ENCODE measurements around the gene RPTOR. TPM values are rescaled to one million over a fixed set of nuclear protein-coding genes. Genes with fewer than 3 reads are reported as not detected.

RPTOR gene
- total RNA-seq, 1 experiment from 2014 or later = 46.2 TPM

DNA sequence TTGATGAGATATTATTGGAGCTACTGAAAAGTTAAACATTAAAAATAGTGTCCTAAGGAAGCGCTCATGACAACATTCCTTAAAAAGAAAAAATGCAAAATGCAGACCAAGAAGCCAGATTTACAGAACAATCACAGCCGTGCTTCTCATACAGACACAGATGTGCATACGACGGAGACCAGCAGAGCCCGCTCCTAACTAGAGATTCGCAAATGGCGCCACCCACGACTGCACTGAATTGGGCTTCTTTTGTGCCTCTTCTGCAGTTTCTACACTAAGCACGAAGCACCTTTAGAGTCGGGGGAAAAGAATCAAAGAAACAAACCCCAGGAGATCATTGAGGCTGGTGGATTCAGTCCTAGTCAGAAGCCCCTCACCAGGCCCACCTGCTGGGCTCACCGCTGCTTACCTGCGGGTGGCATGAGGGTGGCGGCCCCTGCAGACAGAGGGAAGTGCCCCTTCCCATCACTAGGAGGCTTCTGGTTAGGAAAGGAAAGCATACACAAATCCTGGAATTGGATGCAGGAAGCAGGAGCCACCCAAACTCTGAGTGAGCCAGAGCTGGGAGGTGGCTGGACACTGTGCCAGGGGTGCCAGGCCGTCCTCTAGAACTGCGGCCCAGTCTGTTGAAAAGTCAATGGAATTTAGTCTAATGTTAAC, 382.1 kb downstream of the RPTOR start:
- Histone ChIP-seq H4K20me1 (ENCODE audit: low read length) (no peaks in the 10 kb centered on the region), H3K27me3 (ENCODE audit: low read length) (no peaks in the 10 kb centered on the region), H3K4me3 (ENCODE audit: low read length) (no peak overlapping the region), H3K4me1 (ENCODE audit: insufficient read depth, low read length) (no peaks in the 10 kb centered on the region), H3K9me2 (replicated peaks; ENCODE audit: low read length) (no peaks in the 10 kb centered on the region), H3K36me3 (ENCODE audit: low read depth, low read length) (peaks cover 3% of the 10 kb centered on the region), H3K79me2 (ENCODE audit: low read length) (no peaks in the 10 kb centered on the region), H3K4me2 (ENCODE audit: low read length) (no peak overlapping the region), H3K9me3 (ENCODE audit: low read length) (no peaks in the 10 kb centered on the region), H2AFZ (ENCODE audit: low read length) (no peak overlapping the region), H3F3A (ENCODE audit: low read length, unreplicated experiment) (no peaks in the 10 kb centered on the region), H3K9ac (ENCODE audit: low read length) (no peak overlapping the region), H3K27ac (ENCODE audit: low read length) (no peak overlapping the region)
- intact Hi-C loops (cut with micrococcal nuclease) = no loop called here
- POLR2A ChIA-PET (ENCODE audit: unreplicated experiment) = no interaction called here
- no peak for TF ChIP-seq EZH2phosphoT487 (IDR thresholded peaks at IDR 0.05; ENCODE audit: borderline replicate concordance, low read length)
- TF ChIP-seq, protein P1, sequence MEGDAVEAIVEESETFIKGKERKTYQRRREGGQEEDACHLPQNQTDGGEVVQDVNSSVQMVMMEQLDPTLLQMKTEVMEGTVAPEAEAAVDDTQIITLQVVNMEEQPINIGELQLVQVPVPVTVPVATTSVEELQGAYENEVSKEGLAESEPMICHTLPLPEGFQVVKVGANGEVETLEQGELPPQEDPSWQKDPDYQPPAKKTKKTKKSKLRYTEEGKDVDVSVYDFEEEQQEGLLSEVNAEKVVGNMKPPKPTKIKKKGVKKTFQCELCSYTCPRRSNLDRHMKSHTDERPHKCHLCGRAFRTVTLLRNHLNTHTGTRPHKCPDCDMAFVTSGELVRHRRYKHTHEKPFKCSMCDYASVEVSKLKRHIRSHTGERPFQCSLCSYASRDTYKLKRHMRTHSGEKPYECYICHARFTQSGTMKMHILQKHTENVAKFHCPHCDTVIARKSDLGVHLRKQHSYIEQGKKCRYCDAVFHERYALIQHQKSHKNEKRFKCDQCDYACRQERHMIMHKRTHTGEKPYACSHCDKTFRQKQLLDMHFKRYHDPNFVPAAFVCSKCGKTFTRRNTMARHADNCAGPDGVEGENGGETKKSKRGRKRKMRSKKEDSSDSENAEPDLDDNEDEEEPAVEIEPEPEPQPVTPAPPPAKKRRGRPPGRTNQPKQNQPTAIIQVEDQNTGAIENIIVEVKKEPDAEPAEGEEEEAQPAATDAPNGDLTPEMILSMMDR (conservative IDR thresholded peaks at IDR 0.05; ENCODE audit: low read depth, low read length) = peak; percentile 40; the same call in 1 of the 2 replicates
- no peak for TF ChIP-seq EZH2 (IDR thresholded peaks at IDR 0.05; ENCODE audit: low read length, unreplicated experiment)
- no TSS peak for BruUV-seq (replicated peaks)
- CTCF ChIA-PET = no interaction called here
- ATAC-seq (no peak), DNase-seq (no peak)

DNA sequence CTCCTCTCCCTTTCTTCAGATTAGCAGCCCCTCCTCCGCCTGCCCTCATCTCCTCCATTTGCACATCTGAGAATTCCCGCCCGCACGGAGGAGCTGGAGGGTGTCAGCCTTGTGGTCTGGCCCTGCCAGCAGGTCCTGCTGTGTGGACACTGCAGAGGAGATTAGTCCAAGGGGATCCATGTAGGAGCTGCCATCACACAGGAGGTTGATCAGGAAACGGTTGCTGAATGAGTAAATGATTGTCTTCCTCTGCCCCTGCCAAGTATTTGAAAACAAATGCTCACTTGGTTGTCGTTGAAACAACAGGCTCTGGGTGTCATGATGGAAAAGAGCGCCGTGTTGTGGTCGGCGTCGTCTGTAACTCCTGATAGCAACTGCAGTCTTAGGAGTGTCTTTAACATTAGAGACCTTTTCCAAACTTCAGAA, 383.2 kb downstream of the RPTOR start:
- no peak overlapping the region for H3K9ac ChIP-seq (ENCODE audit: low read length)

GRCh38 chr17:80929449-80929848, 384.8 kb downstream of the RPTOR start:
- H2AFZ ChIP-seq (ENCODE audit: low read length) = no peak overlapping the region
- no peaks in the 10 kb centered on the region for H3K27me3 ChIP-seq (ENCODE audit: low read length)
- no peaks in the 10 kb centered on the region for H3K4me1 ChIP-seq (ENCODE audit: insufficient read depth, low read length)
- CTCF ChIA-PET = no interaction called here
- no TSS peak for BruUV-seq (replicated peaks)
- H3K79me2 ChIP-seq (ENCODE audit: low read length) = no peaks in the 10 kb centered on the region
- no peaks in the 10 kb centered on the region for H3F3A ChIP-seq (ENCODE audit: low read length, unreplicated experiment)
- ATAC-seq (no peak), DNase-seq (no peak)
- TF ChIP-seq, protein P1 (conservative IDR thresholded peaks at IDR 0.05; ENCODE audit: low read depth, low read length) = no peak
- no peak for TF ChIP-seq EZH2phosphoT487 (IDR thresholded peaks at IDR 0.05; ENCODE audit: borderline replicate concordance, low read length)
- TF ChIP-seq EZH2 (IDR thresholded peaks at IDR 0.05; ENCODE audit: low read length, unreplicated experiment) = no peak
- no peaks in the 10 kb centered on the region for H4K20me1 ChIP-seq (ENCODE audit: low read length)
- H3K4me3 ChIP-seq (ENCODE audit: low read length) = no peak overlapping the region
- H3K4me2 ChIP-seq (ENCODE audit: low read length) = no peak overlapping the region
- no peak overlapping the region for H3K9ac ChIP-seq (ENCODE audit: low read length)
- intact Hi-C loops (cut with micrococcal nuclease) = no loop called here
- H3K27ac ChIP-seq (ENCODE audit: low read length) = no peak overlapping the region
- no peaks in the 10 kb centered on the region for H3K9me2 ChIP-seq (replicated peaks; ENCODE audit: low read length)
- H3K9me3 ChIP-seq (ENCODE audit: low read length) = no peaks in the 10 kb centered on the region
- POLR2A ChIA-PET (ENCODE audit: unreplicated experiment) = no interaction called here
- peaks cover 3% of the 10 kb centered on the region for H3K36me3 ChIP-seq (ENCODE audit: low read depth, low read length)

More for the DNA sequence above, 383.2 kb downstream of the RPTOR start:
- DNase-seq (no peak), ATAC-seq (no peak)
- Histone ChIP-seq H3K9me3 (ENCODE audit: low read length) (no peaks in the 10 kb centered on the region), H3K4me3 (ENCODE audit: low read length) (no peak overlapping the region), H3K27me3 (ENCODE audit: low read length) (no peaks in the 10 kb centered on the region), H4K20me1 (ENCODE audit: low read length) (no peaks in the 10 kb centered on the region), H3K4me1 (ENCODE audit: insufficient read depth, low read length) (no peaks in the 10 kb centered on the region), H3K9me2 (replicated peaks; ENCODE audit: low read length) (no peaks in the 10 kb centered on the region), H3K36me3 (ENCODE audit: low read depth, low read length) (peaks cover 3% of the 10 kb centered on the region), H3K27ac (ENCODE audit: low read length) (no peak overlapping the region), H3F3A (ENCODE audit: low read length, unreplicated experiment) (no peaks in the 10 kb centered on the region), H3K4me2 (ENCODE audit: low read length) (no peak overlapping the region), H2AFZ (ENCODE audit: low read length) (no peak overlapping the region), H3K79me2 (ENCODE audit: low read length) (no peaks in the 10 kb centered on the region)
- intact Hi-C loops (cut with micrococcal nuclease) = no loop called here
- CTCF ChIA-PET = no interaction called here
- no TSS peak for BruUV-seq (replicated peaks)
- TF ChIP-seq, protein P1 (conservative IDR thresholded peaks at IDR 0.05; ENCODE audit: low read depth, low read length) = no peak
- TF ChIP-seq EZH2phosphoT487 (IDR thresholded peaks at IDR 0.05; ENCODE audit: borderline replicate concordance, low read length) = no peak
- TF ChIP-seq EZH2 (IDR thresholded peaks at IDR 0.05; ENCODE audit: low read length, unreplicated experiment) = no peak
- POLR2A ChIA-PET (ENCODE audit: unreplicated experiment) = no interaction called here
